Neutrophil (primary cell): ENCODE data around the gene GASK1A.

ENCODE experiments used
- H3K27ac ChIP-seq: fragments of 200-600 bp; sonication (generic); 2 replicates; pipeline ENCODE4 v1.5.1; 2016; ENCODE audit warnings: mild to moderate bottlenecking, moderate library complexity
- H3K27me3 ChIP-seq: fragments of 200-600 bp; sonication (generic); 2 replicates; pipeline ENCODE4 v1.6.0; 2016; ENCODE audit warnings: mild to moderate bottlenecking
- H3K36me3 ChIP-seq: fragments of 200-600 bp; sonication (generic); 2 replicates; pipeline ENCODE4 v1.5.1; 2017
- H3K4me1 ChIP-seq, 2 experiments: fragments of 200-600 bp in 1 of 2; sonication (generic) in 1 of 2; 1 replicate in 1 of 2; 2 replicates in 1 of 2; pipeline versions ENCODE4 v1.5.1 to v1.6.1; 2013 to 2016; ENCODE audit warnings: low read depth in 1 of 2, low read length in 1 of 2, mild to moderate bottlenecking in 1 of 2, moderate library complexity in 1 of 2; ENCODE audit not compliant: control insufficient read depth in 1 of 2, insufficient read depth in 1 of 2
- H3K4me3 ChIP-seq, 2 experiments: fragments of 200-600 bp in 1 of 2; sonication (generic) in 1 of 2; 1 replicate in 1 of 2; 2 replicates in 1 of 2; pipeline ENCODE4 v1.5.1; 2013 to 2016; ENCODE audit warnings: low read depth in 1 of 2, low read length in 1 of 2, mild to moderate bottlenecking in 1 of 2, moderate library complexity in 1 of 2
- H3K9me3 ChIP-seq: fragments of 200-600 bp; sonication (generic); 2 replicates; pipeline ENCODE4 v1.5.1; 2016
- CTCF ChIP-seq: fragments of 200-600 bp; sonication (generic); IDR thresholded peaks from 2 replicates; pipeline ENCODE4 v1.5.1; 2016; ENCODE audit warnings: antibody characterized with exemption

Gene GASK1A

GRCh38 chr3:43001094-43001553, 22.0 kb downstream of the GASK1A start:
- Histone ChIP-seq H3K27me3 (no peaks in the 10 kb centered on the region), H3K4me3 (no peak overlapping the region), H3K36me3 (no peaks in the 10 kb centered on the region), H3K9me3 (no peaks in the 10 kb centered on the region), H3K4me1 (no peaks in the 10 kb centered on the region), H3K27ac (no peak overlapping the region)
- no peak for TF ChIP-seq CTCF

- Histone ChIP-seq H3K36me3 (no peaks in the 10 kb centered on the region), H3K4me3 (no peak overlapping the region), H3K9me3 (no peaks in the 10 kb centered on the region), H3K4me1 (no peaks in the 10 kb centered on the region), H3K27ac (no peak overlapping the region), H3K27me3 (no peaks in the 10 kb centered on the region)
- no peak for TF ChIP-seq CTCF
Measured at GRCh38 chr3:43001556-43002121, 22.5 kb downstream of the GASK1A start.

DNA sequence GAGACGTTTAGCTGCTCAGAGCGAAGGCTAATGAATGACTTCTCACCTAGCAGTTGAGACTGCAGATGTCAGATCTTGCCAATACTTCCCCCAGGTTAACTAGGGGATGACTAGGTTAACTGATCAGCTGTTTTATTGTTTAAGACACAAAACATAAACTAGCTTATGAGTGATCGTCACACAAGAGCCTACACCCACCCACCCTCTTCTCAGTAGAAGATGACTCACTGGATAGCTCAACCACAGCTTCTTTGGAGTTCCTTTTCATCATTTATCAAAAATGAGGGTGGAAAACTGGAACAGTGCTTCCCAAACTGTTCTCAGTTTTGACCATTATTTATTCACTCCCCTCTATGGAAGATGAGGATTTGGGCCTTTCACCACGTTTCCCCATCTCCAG, 25.2 kb downstream of the GASK1A start:
- Histone ChIP-seq H3K27ac (no peak overlapping the region), H3K4me1 (no peaks in the 10 kb centered on the region), H3K9me3 (no peaks in the 10 kb centered on the region), H3K27me3 (no peaks in the 10 kb centered on the region), H3K36me3 (no peaks in the 10 kb centered on the region), H3K4me3 (no peak overlapping the region)
- TF ChIP-seq CTCF = no peak

GRCh38 chr3:43005253-43005652, 26.1 kb downstream of the GASK1A start:
- no peak overlapping the region for H3K27ac ChIP-seq
- no peak for TF ChIP-seq CTCF
- H3K36me3 ChIP-seq = no peaks in the 10 kb centered on the region
- no peak overlapping the region for H3K4me3 ChIP-seq
- no peaks in the 10 kb centered on the region for H3K9me3 ChIP-seq
- H3K27me3 ChIP-seq = no peaks in the 10 kb centered on the region
- H3K4me1 ChIP-seq = no peaks in the 10 kb centered on the region

- Histone ChIP-seq H3K36me3 (no peaks in the 10 kb centered on the region), H3K4me1 (no peaks in the 10 kb centered on the region), H3K27ac (no peak overlapping the region), H3K4me3 (no peak overlapping the region), H3K9me3 (no peaks in the 10 kb centered on the region), H3K27me3 (no peaks in the 10 kb centered on the region)
- TF ChIP-seq CTCF = no peak
Measured at GRCh38 chr3:43005981-43006380, 26.9 kb downstream of the GASK1A start.

DNA sequence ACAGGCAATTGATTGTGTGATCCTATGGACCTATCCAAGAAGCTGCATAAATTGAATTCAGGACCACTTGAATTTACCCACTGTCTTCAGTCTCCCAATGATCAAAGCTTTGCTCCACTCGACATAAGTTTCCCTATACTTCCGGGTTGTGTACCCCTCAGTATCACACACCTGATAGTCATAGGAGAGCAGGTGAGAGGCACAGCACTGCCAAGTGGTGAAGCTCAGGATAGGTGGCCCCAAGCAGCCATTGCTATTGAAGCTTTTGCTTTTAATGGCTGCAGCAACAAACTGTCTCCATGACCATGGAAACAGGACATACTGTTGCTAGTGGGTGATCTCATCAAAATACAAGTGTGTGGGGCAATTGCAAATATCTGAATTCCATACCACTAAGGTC, 27.7 kb downstream of the GASK1A start:
- Histone ChIP-seq H3K9me3 (peaks cover 5% of the 10 kb centered on the region), H3K4me3 (no peak overlapping the region), H3K27ac (no peak overlapping the region), H3K36me3 (no peaks in the 10 kb centered on the region), H3K4me1 (no peaks in the 10 kb centered on the region), H3K27me3 (no peaks in the 10 kb centered on the region)
- no peak for TF ChIP-seq CTCF
